HG03378 (cell line): Measurements from ENCODE around the gene ADIPOQ.
"Not testable (repeated sequence)": the region's sequence is repeated elsewhere in the genome, so short reads cannot be mapped to it uniquely, and the experiment has no call there.

Source experiments
- ATAC-seq: cut with Tn5 transposase; IDR thresholded peaks from one replicate; pipeline ENCODE4 v1.9.1; 2021; ENCODE audit warnings: mild to moderate bottlenecking, moderate library complexity; ENCODE audit not compliant: unreplicated experiment

ADIPOQ gene

GRCh38 chr3:186842426-186843038 lies at the start of gene ADIPOQ:
Gene ADIPOQ, plus strand, starts transcription at chr3:186842710. Its CDS starts 10,349 bp downstream, at chr3:186853059.
- ATAC-seq: no peak

GRCh38 chr3:186798239-186798874 lies 44.2 kb upstream of the ADIPOQ start:
- no peak for ATAC-seq

- no peak for ATAC-seq
Observed at GRCh38 chr3:186800285-186800684, 42.2 kb upstream of the ADIPOQ start.

GRCh38 chr3:186802701-186803100 lies 39.8 kb upstream of the ADIPOQ start:
- no peak for ATAC-seq

GRCh38 chr3:186803447-186803846 lies 39.1 kb upstream of the ADIPOQ start:
- not testable (repeated sequence) for ATAC-seq

GRCh38 chr3:186806089-186807055 lies 36.1 kb upstream of the ADIPOQ start, which contains the start of gene RFC4:
Gene RFC4, minus strand, starts transcription at chr3:186806482. Its CDS starts 1,769 bp downstream, at chr3:186804713.
- ATAC-seq: peak; percentile 82

GRCh38 chr3:186807231-186807630 lies 35.3 kb upstream of the ADIPOQ start:
- ATAC-seq: peak; percentile 6

- ATAC-seq: no peak
Observed at GRCh38 chr3:186810336-186810996, 32.0 kb upstream of the ADIPOQ start.

- not testable (repeated sequence) for ATAC-seq
Observed at GRCh38 chr3:186811313-186811712, 31.2 kb upstream of the ADIPOQ start.

GRCh38 chr3:186814100-186814499 lies 28.4 kb upstream of the ADIPOQ start:
- ATAC-seq: no peak

GRCh38 chr3:186815435-186815834 lies 27.1 kb upstream of the ADIPOQ start:
- no peak for ATAC-seq

GRCh38 chr3:186818516-186818915 lies 24.0 kb upstream of the ADIPOQ start:
- no peak for ATAC-seq

- ATAC-seq: no peak
Observed at GRCh38 chr3:186818956-186819355, 23.6 kb upstream of the ADIPOQ start.

- no peak for ATAC-seq
Observed at GRCh38 chr3:186821429-186822387, 20.8 kb upstream of the ADIPOQ start.

- ATAC-seq: not testable (repeated sequence)
Observed at GRCh38 chr3:186822388-186822759, 20.1 kb upstream of the ADIPOQ start.

- no peak for ATAC-seq
Observed at GRCh38 chr3:186823386-186823785, 19.1 kb upstream of the ADIPOQ start.

GRCh38 chr3:186824430-186825139 lies 17.9 kb upstream of the ADIPOQ start:
- ATAC-seq: no peak

GRCh38 chr3:186825294-186825821 lies 17.2 kb upstream of the ADIPOQ start:
- no peak for ATAC-seq

- ATAC-seq: no peak
Observed at GRCh38 chr3:186825872-186826409, 16.6 kb upstream of the ADIPOQ start.
